ENCODE results near the gene MMAB. TPM values are rescaled to one million over a fixed set of nuclear protein-coding genes. Genes with fewer than 3 reads are reported as not detected.

Gene MMAB
- total RNA-seq, 1 donor from 2014 or later: 55.4 TPM

DNA sequence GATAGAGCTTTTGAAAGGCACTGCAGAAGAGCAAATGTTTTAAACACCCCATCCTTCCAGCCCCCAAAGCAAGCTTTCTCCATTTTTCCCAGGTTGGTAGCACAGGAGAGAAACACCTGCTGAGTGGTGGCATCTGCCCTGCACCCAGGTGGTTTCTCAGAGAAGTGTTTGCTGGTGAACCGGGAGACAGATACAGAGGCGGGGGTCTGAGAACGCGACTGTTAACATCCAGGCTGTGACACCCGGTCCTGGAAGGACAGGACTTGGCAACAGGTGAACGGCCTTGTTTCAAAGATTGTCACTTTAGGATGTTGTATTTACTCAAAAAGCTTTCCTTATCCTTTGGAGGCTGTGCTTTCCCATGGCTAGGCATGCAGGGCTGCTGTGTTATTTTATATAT is 18.5 kb downstream of the MMAB start:
- intact Hi-C loops (cut with micrococcal nuclease): no loop called here
- peaks cover 15% of the 10 kb centered on the region for H3K27me3 ChIP-seq (ENCODE audit: low read depth)
- H3K4me1 ChIP-seq: no peaks in the 10 kb centered on the region
- TF ChIP-seq, protein P1, sequence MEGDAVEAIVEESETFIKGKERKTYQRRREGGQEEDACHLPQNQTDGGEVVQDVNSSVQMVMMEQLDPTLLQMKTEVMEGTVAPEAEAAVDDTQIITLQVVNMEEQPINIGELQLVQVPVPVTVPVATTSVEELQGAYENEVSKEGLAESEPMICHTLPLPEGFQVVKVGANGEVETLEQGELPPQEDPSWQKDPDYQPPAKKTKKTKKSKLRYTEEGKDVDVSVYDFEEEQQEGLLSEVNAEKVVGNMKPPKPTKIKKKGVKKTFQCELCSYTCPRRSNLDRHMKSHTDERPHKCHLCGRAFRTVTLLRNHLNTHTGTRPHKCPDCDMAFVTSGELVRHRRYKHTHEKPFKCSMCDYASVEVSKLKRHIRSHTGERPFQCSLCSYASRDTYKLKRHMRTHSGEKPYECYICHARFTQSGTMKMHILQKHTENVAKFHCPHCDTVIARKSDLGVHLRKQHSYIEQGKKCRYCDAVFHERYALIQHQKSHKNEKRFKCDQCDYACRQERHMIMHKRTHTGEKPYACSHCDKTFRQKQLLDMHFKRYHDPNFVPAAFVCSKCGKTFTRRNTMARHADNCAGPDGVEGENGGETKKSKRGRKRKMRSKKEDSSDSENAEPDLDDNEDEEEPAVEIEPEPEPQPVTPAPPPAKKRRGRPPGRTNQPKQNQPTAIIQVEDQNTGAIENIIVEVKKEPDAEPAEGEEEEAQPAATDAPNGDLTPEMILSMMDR (IDR thresholded peaks at IDR 0.05; ENCODE audit: borderline replicate concordance): no peak
- no peak for DNase-seq
- H3K36me3 ChIP-seq: peaks cover 13% of the 10 kb centered on the region
- H3K4me3 ChIP-seq: no peak overlapping the region
- H3K27ac ChIP-seq (replicated peaks): no peak overlapping the region
- no peaks in the 10 kb centered on the region for H3K9me3 ChIP-seq (replicated peaks)

DNA sequence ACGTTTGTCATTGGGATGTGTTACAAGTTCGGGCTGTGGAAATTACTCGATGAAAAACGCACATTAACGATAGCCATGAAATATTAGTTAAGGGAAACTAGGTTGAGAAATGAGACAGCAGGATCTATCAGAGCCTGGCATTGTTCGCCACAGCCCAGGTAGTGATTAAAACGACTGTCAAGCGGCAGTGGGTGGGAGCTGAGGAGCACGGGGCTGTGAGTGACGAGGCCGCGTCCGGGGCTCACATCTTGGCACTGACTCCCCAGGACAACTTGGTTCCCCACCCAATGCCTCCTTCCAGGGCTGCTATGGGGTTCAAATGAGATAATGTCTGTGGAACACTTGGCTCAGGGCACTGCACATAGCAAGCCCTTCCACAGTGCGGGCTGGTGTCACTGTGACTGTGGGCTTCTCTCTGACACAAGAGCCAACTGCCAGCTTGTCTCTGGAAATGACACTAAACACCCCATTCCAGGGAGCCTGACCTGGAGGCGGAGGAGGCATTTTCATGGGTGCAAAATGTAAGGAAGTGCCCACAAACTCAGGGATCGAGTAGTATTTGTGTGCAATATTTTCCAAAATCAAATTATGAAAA is 19.3 kb downstream of the MMAB start:
- no peaks in the 10 kb centered on the region for H3K4me1 ChIP-seq
- no peak for DNase-seq
- TF ChIP-seq, protein P1 (IDR thresholded peaks at IDR 0.05; ENCODE audit: borderline replicate concordance): no peak
- H3K36me3 ChIP-seq: peaks cover 13% of the 10 kb centered on the region
- no peak overlapping the region for H3K4me3 ChIP-seq
- H3K27ac ChIP-seq (replicated peaks): no peak overlapping the region
- H3K27me3 ChIP-seq (ENCODE audit: low read depth): peaks cover 20% of the 10 kb centered on the region
- intact Hi-C loops (cut with micrococcal nuclease): no loop called here
- H3K9me3 ChIP-seq (replicated peaks): no peaks in the 10 kb centered on the region

DNA sequence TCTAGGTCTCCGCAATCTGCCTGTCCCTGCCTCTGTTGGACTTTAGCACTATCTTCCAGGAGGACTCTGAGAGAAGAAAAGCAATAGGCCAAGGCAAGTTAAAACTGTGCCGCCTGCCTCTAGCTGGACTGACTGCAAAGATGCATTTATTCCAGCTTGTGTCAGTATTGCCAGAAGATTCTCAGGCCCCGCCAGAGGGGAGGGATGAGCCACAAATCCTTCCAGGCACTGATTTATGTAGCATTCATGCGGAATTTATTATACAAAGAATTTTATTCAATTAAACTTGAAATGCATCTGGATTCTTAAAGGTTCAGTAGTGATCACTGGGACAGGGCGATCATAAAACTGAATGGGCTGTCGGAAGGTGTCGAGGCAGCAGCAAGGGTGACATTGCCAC is 19.8 kb downstream of the MMAB start:
- TF ChIP-seq, protein P1 (IDR thresholded peaks at IDR 0.05; ENCODE audit: borderline replicate concordance): no peak
- Histone ChIP-seq H3K27me3 (ENCODE audit: low read depth) (peaks cover 25% of the 10 kb centered on the region), H3K36me3 (peaks cover 8% of the 10 kb centered on the region), H3K27ac (replicated peaks) (no peak overlapping the region), H3K4me1 (no peaks in the 10 kb centered on the region), H3K9me3 (replicated peaks) (no peaks in the 10 kb centered on the region), H3K4me3 (no peak overlapping the region)
- no peak for DNase-seq
- intact Hi-C loops (cut with micrococcal nuclease): no loop called here

DNA sequence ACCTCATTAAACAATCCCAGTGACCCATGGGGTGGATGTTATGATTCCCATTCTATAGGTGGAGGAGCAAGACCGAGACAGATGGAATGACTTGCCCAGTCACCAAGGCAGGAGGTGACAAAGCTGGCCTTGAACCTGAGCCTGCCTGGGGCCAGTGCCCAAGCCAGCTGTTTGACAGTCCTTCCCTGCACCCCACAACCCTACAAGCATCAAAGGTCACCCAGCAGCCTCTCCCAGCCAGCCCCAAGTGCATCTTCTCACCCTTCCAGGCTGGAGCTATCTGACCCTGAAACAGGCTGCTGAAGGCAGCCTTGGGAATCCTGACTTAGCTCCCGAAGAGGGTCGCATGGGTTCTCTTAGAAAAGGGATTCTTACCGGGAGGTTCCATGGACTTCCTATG is 20.3 kb downstream of the MMAB start:
- Histone ChIP-seq H3K4me1 (no peaks in the 10 kb centered on the region), H3K27ac (replicated peaks) (no peak overlapping the region), H3K27me3 (ENCODE audit: low read depth) (peaks cover 30% of the 10 kb centered on the region), H3K36me3 (peaks cover 2% of the 10 kb centered on the region), H3K4me3 (no peak overlapping the region), H3K9me3 (replicated peaks) (no peaks in the 10 kb centered on the region)
- intact Hi-C loops (cut with micrococcal nuclease): no loop called here
- DNase-seq: no peak
- TF ChIP-seq, protein P1 (IDR thresholded peaks at IDR 0.05; ENCODE audit: borderline replicate concordance): no peak

DNA sequence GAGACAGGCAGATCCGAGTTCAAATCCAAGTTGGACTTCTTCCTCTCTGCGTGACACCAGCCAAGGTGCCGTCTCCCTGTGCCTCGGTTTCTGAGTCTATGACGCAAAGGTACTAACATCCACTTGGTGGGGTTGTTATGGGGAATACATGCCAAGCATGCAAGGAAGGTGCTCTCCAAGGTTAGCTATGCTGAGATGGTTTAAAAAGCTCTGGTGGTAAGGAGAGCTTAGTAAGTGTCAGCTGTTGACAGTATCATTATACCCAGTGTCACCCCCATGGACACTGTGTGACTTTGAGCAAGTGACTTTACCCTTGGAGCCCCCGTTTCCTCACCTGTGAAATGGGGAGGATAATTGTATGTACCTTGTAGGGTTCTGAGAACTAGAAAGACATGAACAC is 22.2 kb downstream of the MMAB start:
- TF ChIP-seq, protein P1 (IDR thresholded peaks at IDR 0.05; ENCODE audit: borderline replicate concordance): no peak
- H3K27me3 ChIP-seq (ENCODE audit: low read depth): peaks cover 45% of the 10 kb centered on the region
- H3K27ac ChIP-seq (replicated peaks): no peak overlapping the region
- H3K9me3 ChIP-seq (replicated peaks): no peaks in the 10 kb centered on the region
- no peak overlapping the region for H3K4me3 ChIP-seq
- DNase-seq: no peak
- no peaks in the 10 kb centered on the region for H3K36me3 ChIP-seq
- intact Hi-C loops (cut with micrococcal nuclease): no loop called here
- H3K4me1 ChIP-seq: no peaks in the 10 kb centered on the region

Data from left ventricle myocardium inferior (tissue), 1 donor.